Thyroid gland (tissue), 4 donors: ENCODE data around the gene CATSPER4.

Experiments used
- POLR2A ChIP-seq, 2 donors: fragments of 450-650 bp; IDR thresholded peaks; one replicate each; pipeline ENCODE4 v1.6.1; 2017; ENCODE audit warnings: antibody characterized with exemption in 2 of 2, mild to moderate bottlenecking in 2 of 2, moderate library complexity in 1 of 2
- TF ChIP-seq, protein P1 (sequence below), 6 experiments: fragments of 200-600 bp in 3 of 6; fragments of 450-650 bp in 3 of 6; sonication (generic) in 3 of 6; IDR thresholded peaks; one replicate each; pipeline ENCODE4 v1.5.1; 2016 to 2019; ENCODE audit warnings: antibody characterized with exemption in 6 of 6, mild to moderate bottlenecking in 2 of 6, inconsistent platforms in 1 of 6, moderate library complexity in 1 of 6

DNA sequence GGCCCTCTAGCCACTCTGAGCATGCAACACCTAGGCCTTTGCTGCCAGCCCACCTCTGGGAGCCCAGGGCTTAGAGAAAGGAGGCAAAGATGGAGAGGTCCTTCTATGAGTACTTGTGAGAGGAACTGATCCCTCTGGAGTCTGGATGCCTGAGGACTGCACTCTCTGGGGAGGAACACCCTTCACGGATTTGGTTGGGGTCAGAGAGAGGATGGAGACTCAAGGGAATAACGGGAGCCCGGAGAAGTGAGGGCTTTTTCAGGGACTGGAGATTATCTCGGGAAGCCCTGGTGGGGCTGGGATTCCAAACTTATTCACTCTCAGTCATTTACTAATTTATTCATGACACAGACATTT is 21.2 kb upstream of the CATSPER4 start:
- TF ChIP-seq POLR2A (IDR thresholded peaks at IDR 0.05) = no peak
- TF ChIP-seq, protein P1, sequence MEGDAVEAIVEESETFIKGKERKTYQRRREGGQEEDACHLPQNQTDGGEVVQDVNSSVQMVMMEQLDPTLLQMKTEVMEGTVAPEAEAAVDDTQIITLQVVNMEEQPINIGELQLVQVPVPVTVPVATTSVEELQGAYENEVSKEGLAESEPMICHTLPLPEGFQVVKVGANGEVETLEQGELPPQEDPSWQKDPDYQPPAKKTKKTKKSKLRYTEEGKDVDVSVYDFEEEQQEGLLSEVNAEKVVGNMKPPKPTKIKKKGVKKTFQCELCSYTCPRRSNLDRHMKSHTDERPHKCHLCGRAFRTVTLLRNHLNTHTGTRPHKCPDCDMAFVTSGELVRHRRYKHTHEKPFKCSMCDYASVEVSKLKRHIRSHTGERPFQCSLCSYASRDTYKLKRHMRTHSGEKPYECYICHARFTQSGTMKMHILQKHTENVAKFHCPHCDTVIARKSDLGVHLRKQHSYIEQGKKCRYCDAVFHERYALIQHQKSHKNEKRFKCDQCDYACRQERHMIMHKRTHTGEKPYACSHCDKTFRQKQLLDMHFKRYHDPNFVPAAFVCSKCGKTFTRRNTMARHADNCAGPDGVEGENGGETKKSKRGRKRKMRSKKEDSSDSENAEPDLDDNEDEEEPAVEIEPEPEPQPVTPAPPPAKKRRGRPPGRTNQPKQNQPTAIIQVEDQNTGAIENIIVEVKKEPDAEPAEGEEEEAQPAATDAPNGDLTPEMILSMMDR (IDR thresholded peaks at IDR 0.05) = no peak
